GM12801 (cell line): ENCODE measurements around the gene MAP1S.

Experiments used
- TF ChIP-seq, protein P1 (sequence below): IDR thresholded peaks from one replicate; pipeline ENCODE4 v1.5.1; 2011; ENCODE audit warnings: control low read depth; ENCODE audit not compliant: insufficient read length; ENCODE audit errors: extremely low read depth

MAP1S gene

DNA sequence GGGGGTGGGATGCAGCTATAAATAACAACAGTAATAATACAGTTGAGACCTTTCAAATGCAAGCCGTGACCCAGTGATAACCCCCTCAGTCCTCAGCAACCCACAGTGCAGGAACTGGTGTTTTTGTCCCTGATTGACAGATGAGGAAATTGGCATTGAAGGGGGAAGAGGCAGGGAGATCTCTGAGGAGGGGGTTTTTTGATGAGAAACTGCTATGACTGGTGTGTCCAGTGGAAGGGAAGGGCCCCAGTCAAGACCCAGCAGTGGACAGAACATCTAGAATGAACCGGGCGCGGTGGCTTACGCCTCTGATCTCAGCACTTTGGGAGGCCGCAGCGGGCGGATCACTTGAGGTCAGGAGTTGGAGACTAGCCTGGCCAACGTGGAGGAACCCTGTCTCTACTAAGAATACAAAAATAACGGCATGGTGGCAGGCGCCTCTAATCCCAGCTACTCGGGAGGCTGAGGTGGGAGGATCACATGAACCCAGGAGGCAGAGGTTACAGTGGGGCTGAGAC, 1.9 kb downstream of the MAP1S start:
- TF ChIP-seq, protein P1, sequence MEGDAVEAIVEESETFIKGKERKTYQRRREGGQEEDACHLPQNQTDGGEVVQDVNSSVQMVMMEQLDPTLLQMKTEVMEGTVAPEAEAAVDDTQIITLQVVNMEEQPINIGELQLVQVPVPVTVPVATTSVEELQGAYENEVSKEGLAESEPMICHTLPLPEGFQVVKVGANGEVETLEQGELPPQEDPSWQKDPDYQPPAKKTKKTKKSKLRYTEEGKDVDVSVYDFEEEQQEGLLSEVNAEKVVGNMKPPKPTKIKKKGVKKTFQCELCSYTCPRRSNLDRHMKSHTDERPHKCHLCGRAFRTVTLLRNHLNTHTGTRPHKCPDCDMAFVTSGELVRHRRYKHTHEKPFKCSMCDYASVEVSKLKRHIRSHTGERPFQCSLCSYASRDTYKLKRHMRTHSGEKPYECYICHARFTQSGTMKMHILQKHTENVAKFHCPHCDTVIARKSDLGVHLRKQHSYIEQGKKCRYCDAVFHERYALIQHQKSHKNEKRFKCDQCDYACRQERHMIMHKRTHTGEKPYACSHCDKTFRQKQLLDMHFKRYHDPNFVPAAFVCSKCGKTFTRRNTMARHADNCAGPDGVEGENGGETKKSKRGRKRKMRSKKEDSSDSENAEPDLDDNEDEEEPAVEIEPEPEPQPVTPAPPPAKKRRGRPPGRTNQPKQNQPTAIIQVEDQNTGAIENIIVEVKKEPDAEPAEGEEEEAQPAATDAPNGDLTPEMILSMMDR = no peak

DNA sequence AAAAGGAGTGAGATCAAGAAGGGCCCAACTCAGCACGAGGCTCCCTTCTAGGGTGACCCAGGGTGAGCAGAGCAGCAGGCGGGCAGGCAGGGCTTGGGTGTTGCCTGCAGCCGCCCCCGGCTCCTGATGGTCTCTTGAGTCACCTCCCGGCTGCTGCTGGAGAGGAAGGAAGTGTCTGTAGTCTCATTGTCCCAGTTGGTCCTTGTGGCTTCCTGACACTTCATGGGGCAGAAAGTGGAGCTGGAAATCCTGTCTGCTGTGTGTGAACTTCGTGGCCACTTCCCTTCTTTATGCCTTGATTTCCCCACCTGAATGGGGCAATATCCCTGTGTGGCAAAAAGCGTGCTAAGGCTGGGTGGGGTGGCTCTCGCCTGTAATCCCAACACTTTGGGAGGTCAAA, 2.5 kb downstream of the MAP1S start:
- TF ChIP-seq, protein P1 = no peak

DNA sequence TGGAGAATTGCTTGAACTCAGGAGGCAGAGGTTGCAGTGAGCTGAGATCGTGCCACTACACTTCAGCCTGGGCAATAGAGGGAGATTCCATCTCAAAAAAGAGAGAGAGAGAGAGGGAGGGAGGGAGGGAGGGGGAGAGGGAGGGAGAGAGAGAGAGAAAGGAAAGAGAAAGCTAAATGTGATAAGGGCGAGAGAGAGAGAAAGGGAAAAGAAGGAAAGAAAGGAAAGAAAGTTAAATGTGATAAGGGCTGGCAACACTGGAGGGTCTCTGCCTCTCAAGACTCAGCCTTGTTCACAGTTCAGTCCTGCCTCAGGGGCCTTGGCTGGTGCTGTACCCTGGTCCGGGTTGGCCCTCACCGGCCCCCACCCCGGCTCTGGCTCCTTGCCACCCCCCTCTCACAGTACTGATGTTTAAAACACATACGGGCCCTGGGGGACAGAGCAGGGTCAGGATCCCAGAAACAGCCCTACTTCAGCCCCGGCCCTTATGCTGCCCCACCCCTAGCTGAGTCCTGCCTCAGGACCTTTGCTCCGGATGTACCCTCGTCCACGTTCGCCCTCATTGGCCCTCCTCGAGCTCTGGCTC, 3.5 kb downstream of the MAP1S start:
- TF ChIP-seq, protein P1 = no peak

DNA sequence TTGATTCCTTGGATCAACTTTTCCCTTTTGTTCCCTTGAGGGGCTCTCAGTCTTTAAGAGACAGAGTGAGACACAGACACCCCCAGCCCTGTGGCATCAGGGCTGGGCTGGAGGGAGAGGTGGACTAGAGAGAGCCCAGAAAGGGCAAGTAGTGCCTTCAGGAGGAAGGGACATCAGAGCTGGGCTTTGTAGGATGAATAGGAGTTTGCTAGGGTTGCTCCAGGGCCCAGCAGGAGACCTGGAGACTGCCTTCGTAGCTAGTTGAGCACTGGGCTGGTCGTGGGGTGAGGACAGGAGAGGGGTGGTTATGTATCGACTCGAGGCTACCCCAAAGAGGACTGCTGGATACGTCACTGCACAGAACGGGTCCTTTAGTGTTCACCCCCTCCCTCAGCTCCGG, 5.4 kb downstream of the MAP1S start:
- TF ChIP-seq, protein P1 = no peak

DNA sequence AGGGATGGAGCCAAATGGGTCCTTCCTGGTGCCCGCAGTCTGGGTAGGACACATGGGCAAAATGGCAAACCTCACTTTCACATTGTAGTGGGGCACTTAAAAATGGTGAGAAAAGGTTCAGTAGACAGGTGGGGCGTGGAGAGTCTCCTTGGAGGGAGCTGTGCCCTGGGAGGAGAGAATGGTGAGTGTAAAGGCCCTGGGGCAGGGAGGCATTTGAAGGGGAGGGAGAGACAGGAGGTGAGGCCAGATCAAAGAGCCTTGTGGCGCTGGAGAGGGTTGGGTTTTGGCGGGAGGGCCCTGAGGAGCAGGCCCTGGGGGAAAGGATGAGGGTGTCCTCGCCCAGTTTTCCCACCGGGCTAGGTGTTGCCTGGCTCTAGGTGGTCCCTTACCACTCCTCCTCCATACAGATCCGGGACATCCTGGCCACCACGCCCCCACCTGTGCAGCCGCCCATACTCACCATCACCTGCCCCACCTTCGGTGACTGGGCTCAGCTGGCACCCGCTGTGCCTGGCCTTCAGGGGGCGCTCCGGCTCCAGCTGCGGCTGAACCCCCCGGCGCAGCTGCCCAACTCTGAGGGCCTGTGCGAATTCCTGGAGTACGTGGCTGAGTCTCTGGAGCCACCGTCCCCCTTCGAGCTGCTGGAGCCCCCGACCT, 6.3 kb downstream of the MAP1S start:
- TF ChIP-seq, protein P1 = no peak

DNA sequence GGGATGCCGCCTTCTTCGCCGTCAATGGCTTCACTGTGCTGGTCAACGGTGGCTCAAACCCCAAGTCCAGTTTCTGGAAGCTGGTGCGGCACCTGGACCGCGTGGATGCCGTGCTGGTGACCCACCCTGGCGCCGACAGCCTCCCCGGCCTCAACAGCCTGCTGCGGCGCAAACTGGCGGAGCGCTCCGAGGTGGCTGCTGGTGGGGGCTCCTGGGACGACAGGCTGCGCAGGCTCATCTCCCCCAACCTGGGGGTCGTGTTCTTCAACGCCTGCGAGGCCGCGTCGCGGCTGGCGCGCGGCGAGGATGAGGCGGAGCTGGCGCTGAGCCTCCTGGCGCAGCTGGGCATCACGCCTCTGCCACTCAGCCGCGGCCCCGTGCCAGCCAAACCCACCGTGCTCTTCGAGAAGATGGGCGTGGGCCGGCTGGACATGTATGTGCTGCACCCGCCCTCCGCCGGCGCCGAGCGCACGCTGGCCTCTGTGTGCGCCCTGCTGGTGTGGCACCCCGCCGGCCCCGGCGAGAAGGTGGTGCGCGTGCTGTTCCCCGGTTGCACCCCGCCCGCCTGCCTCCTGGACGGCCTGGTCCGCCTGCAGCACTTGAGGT, 7.0 kb downstream of the MAP1S start:
- TF ChIP-seq, protein P1 = no peak

DNA sequence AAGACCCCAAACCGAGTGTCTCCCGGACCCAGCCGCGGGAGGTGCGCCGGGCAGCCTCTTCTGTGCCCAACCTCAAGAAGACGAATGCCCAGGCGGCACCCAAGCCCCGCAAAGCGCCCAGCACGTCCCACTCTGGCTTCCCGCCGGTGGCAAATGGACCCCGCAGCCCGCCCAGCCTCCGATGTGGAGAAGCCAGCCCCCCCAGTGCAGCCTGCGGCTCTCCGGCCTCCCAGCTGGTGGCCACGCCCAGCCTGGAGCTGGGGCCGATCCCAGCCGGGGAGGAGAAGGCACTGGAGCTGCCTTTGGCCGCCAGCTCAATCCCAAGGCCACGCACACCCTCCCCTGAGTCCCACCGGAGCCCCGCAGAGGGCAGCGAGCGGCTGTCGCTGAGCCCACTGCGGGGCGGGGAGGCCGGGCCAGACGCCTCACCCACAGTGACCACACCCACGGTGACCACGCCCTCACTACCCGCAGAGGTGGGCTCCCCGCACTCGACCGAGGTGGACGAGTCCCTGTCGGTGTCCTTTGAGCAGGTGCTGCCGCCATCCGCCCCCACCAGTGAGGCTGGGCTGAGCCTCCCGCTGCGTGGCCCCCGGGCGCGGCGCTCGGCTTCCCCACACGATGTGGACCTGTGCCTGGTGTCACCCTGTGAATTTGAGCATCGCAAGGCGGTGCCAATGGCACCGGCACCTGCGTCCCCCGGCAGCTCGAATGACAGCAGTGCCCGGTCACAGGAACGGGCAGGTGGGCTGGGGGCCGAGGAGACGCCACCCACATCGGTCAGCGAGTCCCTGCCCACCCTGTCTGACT, 7.9 kb downstream of the MAP1S start:
- TF ChIP-seq, protein P1 = no peak
